T-helper 1 cell treated with Interleukin-12 subunit alpha and Interleukin-12 subunit beta and Interleukin-4 antibody, amounts not matched to agents 30 ng/mL and 1 ng/mL, for 36 hours (primary cell): ENCODE data around the gene PIGS. TPM values are rescaled to one million over a fixed set of nuclear protein-coding genes. Genes with fewer than 3 reads are reported as not detected.

Source experiments
- intact Hi-C: fragments of 100-400 bp; cut with micrococcal nuclease; formaldehyde crosslinking; loops from one replicate; pipeline ENCODE4 v1.15.1; 2024
- total RNA-seq: library from RNA; stranded (reverse); gene quantifications from 2 replicates; pipeline ENCODE4 v1.2.3, GENCODE V29; 2022

PIGS gene
- total RNA-seq, 1 donor from 2014 or later = 71.9 TPM

GRCh38 chr17:28515518-28515917, 55.8 kb downstream of the PIGS start:
- intact Hi-C loops = no loop called here

GRCh38 chr17:28514561-28515002, 56.7 kb downstream of the PIGS start:
- intact Hi-C loops = no loop called here

GRCh38 chr17:28513476-28513875, 57.8 kb downstream of the PIGS start:
- intact Hi-C loops = no loop called here

GRCh38 chr17:28511858-28512461, 59.4 kb downstream of the PIGS start:
- intact Hi-C loops = no loop called here

GRCh38 chr17:28509789-28510188, 61.5 kb downstream of the PIGS start:
- intact Hi-C loops = no loop called here

- intact Hi-C loops = no loop called here
Observed at GRCh38 chr17:28508211-28508724, 63.1 kb downstream of the PIGS start.

- intact Hi-C loops = no loop called here
Observed at GRCh38 chr17:28507567-28508203, 63.6 kb downstream of the PIGS start.

GRCh38 chr17:28506763-28507487, 64.4 kb downstream of the PIGS start:
- intact Hi-C loops = no loop called here

GRCh38 chr17:28505986-28506665, 65.2 kb downstream of the PIGS start, which contains the start of gene FOXN1:
Gene FOXN1, plus strand, starts transcription at chr17:28506348. Its CDS starts 17,622 bp downstream, at chr17:28523970.
- intact Hi-C loops = no loop called here

GRCh38 chr17:28503420-28503819, 67.9 kb downstream of the PIGS start:
- intact Hi-C loops = no loop called here

Other genes starting within 250 kb of the PIGS start
- 23.4 and 23.6 TPM in 2 replicates for gene IFT20, start 236.1 kb downstream of the PIGS start, total RNA-seq
- gene TNFAIP1, start 235.8 kb downstream of the PIGS start, total RNA-seq = 26.9 and 32.4 TPM in 2 replicates
- gene POLDIP2, start 214.0 kb downstream of the PIGS start, total RNA-seq = 68.3 and 70.8 TPM in 2 replicates
- not detected in 2 replicates for gene SEBOX, start 206.3 kb downstream of the PIGS start, total RNA-seq
- 0.12 and 0.41 TPM in 2 replicates for gene VTN, start 201.2 kb downstream of the PIGS start, total RNA-seq
- 29.1 and 29.8 TPM in 2 replicates for gene SARM1, start 199.8 kb downstream of the PIGS start, total RNA-seq
- gene SLC46A1, start 165.3 kb downstream of the PIGS start, total RNA-seq = 2.3 and 2.9 TPM in 2 replicates
- gene SLC13A2, start 97.9 kb downstream of the PIGS start, total RNA-seq = not detected in 2 replicates
- not detected in 2 replicates for gene FOXN1, start 65.2 kb downstream of the PIGS start, total RNA-seq
- 138 and 160 TPM in 2 replicates for gene UNC119, start 18.9 kb downstream of the PIGS start, total RNA-seq
- gene ALDOC, start 5.4 kb upstream of the PIGS start, total RNA-seq = 142 and 146 TPM in 2 replicates
- 96.4 and 101 TPM in 2 replicates for gene SPAG5, start 27.5 kb upstream of the PIGS start, total RNA-seq
- gene RSKR, start 42.7 kb upstream of the PIGS start, total RNA-seq = 31.8 and 32.1 TPM in 2 replicates
- gene BLTP2, start 73.6 kb upstream of the PIGS start, total RNA-seq = 162 and 172 TPM in 2 replicates
- gene SDF2, start 90.4 kb upstream of the PIGS start, total RNA-seq = 49.9 TPM in 2 replicates
- gene SUPT6H, start 90.7 kb upstream of the PIGS start, total RNA-seq = 95.8 and 104 TPM in 2 replicates
- 5.3 and 7.1 TPM in 2 replicates for gene PROCA1, start 140.4 kb upstream of the PIGS start, total RNA-seq
- 9.0 and 9.4 TPM in 2 replicates for gene RAB34, start 146.3 kb upstream of the PIGS start, total RNA-seq
- 1,587 and 1,609 TPM in 2 replicates for gene RPL23A, start 148.5 kb upstream of the PIGS start, total RNA-seq
- 1.1 and 1.2 TPM in 2 replicates for gene TLCD1, start 154.7 kb upstream of the PIGS start, total RNA-seq
- gene NEK8, start 157.3 kb upstream of the PIGS start, total RNA-seq = 5.4 and 6.5 TPM in 2 replicates
- 106 and 108 TPM in 2 replicates for gene TRAF4, start 172.5 kb upstream of the PIGS start, total RNA-seq